Glomerular endothelial cell (primary cell): ENCODE results near the gene ATP10A. TPM values are rescaled to one million over a fixed set of nuclear protein-coding genes. Genes with fewer than 3 reads are reported as not detected.

ENCODE experiments used
- DNase-seq: peaks from one replicate; pipeline ENCODE4 v3.0.0-alpha.2; 2011; ENCODE audit warnings: low read depth, low spot score; ENCODE audit errors: extremely low read depth
- total RNA-seq: library from RNA; depleted of rRNA; stranded (reverse); fragments of >200 nt; gene quantifications from 2 replicates; pipeline ENCODE4 v1.2.3, GENCODE V29; 2015

ATP10A gene
- total RNA-seq, 1 donor from 2014 or later: 10.0 TPM

- no peak for DNase-seq
Measured at GRCh38 chr15:25830844-25831451, 32.2 kb downstream of the ATP10A start.

DNA sequence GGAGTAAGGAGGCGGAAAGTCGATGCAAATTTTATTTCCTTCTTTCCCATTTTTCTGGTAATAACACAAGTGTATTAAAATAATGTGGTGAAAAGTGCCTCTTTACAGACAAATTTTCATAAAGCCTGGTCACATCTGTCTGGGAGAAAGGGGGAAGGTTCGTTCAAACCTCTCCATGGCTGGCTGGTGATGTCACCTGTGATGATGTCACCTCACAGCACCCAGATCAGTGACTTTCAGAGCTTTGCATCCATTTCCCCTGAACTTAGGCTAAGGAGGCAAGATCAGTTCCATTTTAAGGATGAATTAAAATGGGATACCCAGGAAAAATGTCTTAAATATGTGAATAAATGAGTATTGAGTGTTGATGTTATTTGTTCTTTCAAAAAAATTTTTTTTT is 34.1 kb downstream of the ATP10A start:
- no peak for DNase-seq

DNA sequence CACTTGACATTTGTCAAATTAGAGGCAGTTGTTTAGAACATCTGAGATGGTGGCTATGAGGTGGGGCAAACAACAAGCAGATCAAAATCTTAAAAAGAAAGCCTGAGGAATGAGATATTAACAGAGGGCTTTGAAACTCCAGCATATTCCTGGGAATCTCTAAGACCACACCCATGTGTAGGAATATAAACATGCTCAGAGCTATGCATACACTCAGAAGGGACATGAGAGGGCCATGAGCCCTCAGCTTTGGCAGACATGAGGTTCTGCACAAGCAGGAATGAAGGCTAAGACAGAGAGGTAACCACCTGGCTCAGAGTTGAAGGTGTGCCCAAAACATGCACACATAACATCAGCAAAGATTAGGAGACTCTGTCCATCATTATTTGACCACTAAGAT is 37.9 kb downstream of the ATP10A start:
- no peak for DNase-seq

DNA sequence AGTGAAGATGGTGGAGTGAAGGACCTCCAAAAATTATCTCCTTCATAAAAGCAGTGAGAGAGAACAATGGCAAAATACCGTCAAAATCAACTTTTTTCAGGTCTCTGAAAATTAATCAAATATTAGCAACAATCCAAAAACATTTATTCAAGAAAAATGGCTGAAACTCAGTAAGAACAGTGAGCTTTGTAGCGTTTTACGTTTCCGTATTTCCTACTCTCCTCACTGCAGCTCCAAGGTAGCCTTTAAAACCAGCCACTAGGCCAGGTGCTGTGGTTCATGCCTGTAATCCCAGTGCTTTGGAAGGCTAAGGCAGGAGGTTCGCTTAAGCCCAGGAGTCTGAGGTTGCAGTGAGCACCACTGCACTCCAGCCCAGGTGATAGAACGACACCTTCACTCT is 38.5 kb downstream of the ATP10A start:
- DNase-seq: no peak

DNA sequence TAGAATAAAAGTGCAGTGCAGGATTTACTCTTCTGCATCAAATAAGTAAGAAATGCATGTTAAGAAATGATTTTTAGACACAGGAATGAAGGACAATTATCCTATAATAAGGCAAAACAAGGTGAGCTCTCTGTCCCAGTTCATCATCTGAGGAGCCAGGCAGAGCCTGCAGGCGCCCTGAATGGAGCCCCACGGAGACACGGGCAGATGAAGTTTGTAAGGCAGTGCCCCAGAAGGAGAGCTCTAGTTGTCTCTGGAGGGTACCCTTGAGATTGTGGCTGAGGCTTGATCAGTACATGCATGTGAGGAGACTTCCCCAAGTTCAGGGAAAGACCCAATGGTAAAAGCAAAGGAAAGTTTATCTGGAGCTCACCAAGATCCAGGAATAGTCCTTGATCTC is 50.3 kb downstream of the ATP10A start:
- no peak for DNase-seq

GRCh38 chr15:25812073-25812472 is 51.1 kb downstream of the ATP10A start:
- no peak for DNase-seq

DNA sequence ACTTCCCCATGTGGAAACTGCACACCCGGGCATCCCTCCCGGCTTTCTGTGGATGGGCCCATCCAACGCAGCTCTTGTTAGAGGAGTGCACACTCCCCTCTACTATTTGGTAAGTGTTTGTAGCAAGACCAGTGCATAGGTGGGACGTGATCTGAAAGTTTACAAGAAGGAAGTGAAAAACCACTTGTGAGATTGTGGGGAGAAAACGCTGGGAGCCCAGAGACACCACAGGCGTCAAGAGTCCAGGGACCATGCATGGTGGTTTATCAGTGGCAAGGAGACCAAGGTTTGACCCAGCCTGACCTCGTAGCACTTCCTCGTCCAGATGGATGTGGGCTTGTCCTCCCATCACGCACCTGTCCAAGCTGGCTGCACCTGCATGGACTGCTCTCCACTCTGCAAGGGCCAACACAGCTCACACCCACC is 51.6 kb downstream of the ATP10A start:
- DNase-seq: no peak

DNA sequence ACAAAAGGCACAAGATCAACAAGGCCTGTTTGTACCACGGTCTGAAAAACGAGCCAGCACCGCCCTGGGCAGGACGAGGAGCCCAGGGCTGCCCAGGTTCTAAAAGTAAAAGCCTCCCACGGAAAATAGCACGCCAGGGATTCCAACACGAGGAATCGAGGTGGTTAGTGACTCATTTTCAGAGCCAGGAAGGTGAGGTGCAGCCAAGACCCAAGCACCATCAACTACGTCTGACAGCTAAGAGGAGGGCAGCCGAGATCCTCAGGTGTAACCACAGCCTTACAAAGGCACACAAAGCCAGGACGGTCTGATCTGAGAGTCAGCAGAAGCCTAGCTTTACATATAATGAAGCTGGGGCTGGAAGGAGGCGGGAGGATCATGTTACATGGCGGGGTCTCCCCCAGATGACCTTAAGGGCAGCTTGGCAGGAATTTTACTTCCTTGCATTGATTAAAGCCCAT is 52.5 kb downstream of the ATP10A start:
- no peak for DNase-seq

GRCh38 chr15:25810154-25810553 is 53.0 kb downstream of the ATP10A start:
- DNase-seq: no peak

GRCh38 chr15:25807063-25807462 is 56.1 kb downstream of the ATP10A start:
- DNase-seq: no peak

- DNase-seq: no peak
Measured at GRCh38 chr15:25805031-25805430, 58.1 kb downstream of the ATP10A start.

- DNase-seq: no peak
Measured at GRCh38 chr15:25804451-25804850, 58.7 kb downstream of the ATP10A start.

- no peak for DNase-seq
Measured at GRCh38 chr15:25803541-25803940, 59.6 kb downstream of the ATP10A start.

- no peak for DNase-seq
Measured at GRCh38 chr15:25803036-25803435, 60.1 kb downstream of the ATP10A start.

DNA sequence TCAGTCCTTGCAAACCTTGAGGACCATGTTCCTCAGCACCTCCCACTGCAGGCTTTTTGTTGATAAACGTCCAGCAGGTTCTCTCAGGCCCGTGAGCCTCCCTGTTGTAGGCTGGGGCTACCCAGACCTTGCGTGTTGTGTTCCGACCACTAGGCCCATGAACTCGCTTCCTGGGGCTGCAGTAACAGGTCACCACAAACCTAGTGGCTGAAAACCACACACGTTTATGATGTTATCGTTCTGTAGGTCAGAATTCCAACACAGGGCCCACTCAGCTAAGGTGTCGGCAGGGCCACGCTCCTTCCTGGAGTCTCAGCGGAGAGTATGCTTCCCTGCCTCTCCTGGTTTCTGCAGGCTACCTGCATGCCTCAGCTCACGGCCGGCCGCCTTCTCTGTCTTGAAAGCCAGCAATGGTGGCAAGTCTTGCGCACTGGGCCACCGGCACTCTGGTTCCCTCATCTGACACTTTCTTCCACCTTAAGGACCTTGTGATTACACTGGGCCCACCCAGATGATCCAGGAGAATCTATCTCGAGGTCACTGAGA is 60.8 kb downstream of the ATP10A start:
- no peak for DNase-seq

DNA sequence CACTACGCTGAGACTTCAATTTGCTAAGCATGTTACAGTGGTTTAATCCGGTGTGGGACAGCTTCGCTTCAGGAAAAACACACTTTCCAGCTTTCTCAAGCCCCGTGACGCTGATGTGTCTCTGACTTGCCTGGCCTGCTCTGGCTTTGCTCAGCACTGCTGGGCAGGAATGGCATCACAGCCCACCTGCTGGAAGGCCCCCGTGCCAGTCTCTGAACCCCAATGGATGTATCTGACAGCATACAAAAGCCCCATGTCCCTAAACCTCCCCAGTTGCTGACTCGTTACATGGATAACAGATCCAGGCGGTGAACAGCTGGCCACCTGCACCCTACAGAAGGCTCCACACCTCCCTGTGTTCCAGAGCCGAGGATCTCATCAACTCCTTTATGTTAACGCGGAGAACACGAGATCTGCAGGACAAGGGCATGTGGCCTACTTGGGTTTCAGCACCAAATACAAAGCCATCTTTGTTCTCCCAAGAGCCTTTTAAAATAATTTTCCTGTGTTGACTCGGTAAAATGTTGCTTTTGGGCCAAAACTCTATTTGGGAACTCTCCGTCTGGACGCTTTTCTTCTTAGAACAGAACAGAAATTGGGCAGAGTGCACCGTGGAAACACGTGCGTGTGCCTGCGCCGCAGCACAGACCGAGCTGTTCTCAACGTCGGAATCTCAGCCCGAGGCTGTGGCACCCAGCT is 61.4 kb downstream of the ATP10A start:
- no peak for DNase-seq

- no peak for DNase-seq
Measured at GRCh38 chr15:25800761-25801515, 62.2 kb downstream of the ATP10A start.

GRCh38 chr15:25799906-25800700 is 63.0 kb downstream of the ATP10A start:
- DNase-seq: no peak

DNA sequence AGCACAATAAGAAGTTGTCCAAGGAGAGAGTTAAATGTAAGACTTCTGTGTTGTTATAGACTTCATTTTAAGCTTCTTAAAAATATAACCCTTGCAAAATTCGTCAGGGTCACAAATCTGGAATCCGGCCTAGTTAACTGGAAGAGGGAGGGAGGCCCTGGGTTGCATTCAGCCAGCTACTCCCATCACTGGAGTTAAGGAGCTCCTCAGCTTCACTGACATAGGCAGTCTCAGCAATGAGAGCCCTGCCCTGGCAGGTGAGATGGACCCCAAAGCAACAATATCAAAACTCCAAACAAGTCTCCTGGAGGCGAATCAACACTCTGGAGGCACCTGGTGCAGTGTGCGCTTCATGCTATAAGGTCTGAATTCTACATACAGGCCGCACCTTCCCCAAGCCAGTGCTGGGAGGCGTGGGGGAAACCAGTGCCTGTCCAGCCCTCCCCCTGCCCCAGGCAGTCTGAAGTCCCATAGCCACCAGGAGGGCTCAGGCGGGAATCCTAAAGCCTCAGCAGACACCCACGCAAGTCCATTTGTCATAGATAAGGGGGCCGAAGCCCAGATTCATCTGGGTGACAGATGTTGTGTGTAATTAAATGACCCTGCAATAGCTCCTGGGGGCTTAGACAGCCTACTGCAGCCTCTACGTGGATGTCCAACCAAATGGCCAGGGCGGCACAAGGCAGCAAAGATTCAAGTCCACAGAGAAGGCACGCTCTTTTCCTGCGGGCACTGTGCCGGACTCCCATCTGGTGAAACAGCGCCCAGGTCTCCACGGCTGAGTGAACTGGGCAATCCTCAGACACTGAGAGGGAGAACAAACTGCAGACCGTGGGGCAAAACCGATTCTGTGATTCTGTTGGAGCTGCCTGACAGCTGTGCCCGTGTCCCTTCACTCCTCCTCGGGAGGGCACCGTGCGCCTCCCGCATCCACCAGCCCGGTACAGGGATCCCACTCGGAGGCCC is 64.9 kb downstream of the ATP10A start:
- no peak for DNase-seq

GRCh38 chr15:25797511-25797935 is 65.6 kb downstream of the ATP10A start:
- no peak for DNase-seq
